BLaER1 (cell line): ENCODE measurements around the gene THSD7A.

Source experiments
- H3K27ac ChIP-seq: shearing (Covaris generic); formaldehyde crosslinking; 2 replicates; pipeline ENCODE4 v1.8.1; 2022
- H3K27me3 ChIP-seq: shearing (Covaris generic); formaldehyde crosslinking; 2 replicates; pipeline ENCODE4 v1.8.1; 2022
- H3K36me3 ChIP-seq: shearing (Covaris generic); formaldehyde crosslinking; 2 replicates; pipeline ENCODE4 v1.8.1; 2022
- H3K4me1 ChIP-seq: shearing (Covaris generic); formaldehyde crosslinking; 2 replicates; pipeline ENCODE4 v1.8.1; 2022
- H3K4me2 ChIP-seq: shearing (Covaris generic); formaldehyde crosslinking; 2 replicates; pipeline ENCODE4 v1.8.1; 2022
- H3K4me3 ChIP-seq: shearing (Covaris generic); formaldehyde crosslinking; 2 replicates; pipeline ENCODE4 v1.8.1; 2022
- H3K9ac ChIP-seq: shearing (Covaris generic); formaldehyde crosslinking; 2 replicates; pipeline ENCODE4 v1.8.1; 2022
- H3K9me3 ChIP-seq: shearing (Covaris generic); formaldehyde crosslinking; 2 replicates; pipeline ENCODE4 v1.8.1; 2022
- H4K20me1 ChIP-seq: shearing (Covaris generic); formaldehyde crosslinking; 2 replicates; pipeline ENCODE4 v1.8.1; 2022
- Cebpa-rat ChIP-seq: shearing (Covaris generic); IDR thresholded peaks from 2 replicates; pipeline ENCODE4 v1.8.1; 2022

Gene THSD7A

GRCh38 chr7:11817111-11817740 is 14.8 kb downstream of the THSD7A start:
- Histone ChIP-seq H3K9ac (no peak overlapping the region), H3K27ac (no peak overlapping the region), H3K4me2 (no peak overlapping the region), H3K9me3 (no peaks in the 10 kb centered on the region), H3K4me1 (no peaks in the 10 kb centered on the region), H3K4me3 (no peak overlapping the region), H4K20me1 (no peaks in the 10 kb centered on the region), H3K27me3 (no peaks in the 10 kb centered on the region), H3K36me3 (no peaks in the 10 kb centered on the region)
- no peak for TF ChIP-seq Cebpa-rat

- TF ChIP-seq Cebpa-rat: no peak
- Histone ChIP-seq H3K36me3 (no peaks in the 10 kb centered on the region), H3K4me3 (no peak overlapping the region), H3K9me3 (no peaks in the 10 kb centered on the region), H3K27ac (no peak overlapping the region), H3K27me3 (no peaks in the 10 kb centered on the region), H3K4me1 (no peaks in the 10 kb centered on the region), H3K4me2 (no peak overlapping the region), H3K9ac (no peak overlapping the region), H4K20me1 (no peaks in the 10 kb centered on the region)
Measured at GRCh38 chr7:11811709-11812108, 20.3 kb downstream of the THSD7A start.

GRCh38 chr7:11810043-11810625 is 21.9 kb downstream of the THSD7A start:
- H3K4me2 ChIP-seq: no peak overlapping the region
- no peak overlapping the region for H3K9ac ChIP-seq
- no peaks in the 10 kb centered on the region for H3K4me1 ChIP-seq
- no peaks in the 10 kb centered on the region for H3K9me3 ChIP-seq
- no peak overlapping the region for H3K27ac ChIP-seq
- no peaks in the 10 kb centered on the region for H4K20me1 ChIP-seq
- no peaks in the 10 kb centered on the region for H3K27me3 ChIP-seq
- no peak for TF ChIP-seq Cebpa-rat
- H3K36me3 ChIP-seq: no peaks in the 10 kb centered on the region
- no peak overlapping the region for H3K4me3 ChIP-seq

- no peaks in the 10 kb centered on the region for H4K20me1 ChIP-seq
- no peaks in the 10 kb centered on the region for H3K36me3 ChIP-seq
- no peak overlapping the region for H3K4me3 ChIP-seq
- no peaks in the 10 kb centered on the region for H3K9me3 ChIP-seq
- TF ChIP-seq Cebpa-rat: no peak
- no peak overlapping the region for H3K4me2 ChIP-seq
- no peaks in the 10 kb centered on the region for H3K4me1 ChIP-seq
- no peaks in the 10 kb centered on the region for H3K27me3 ChIP-seq
- H3K27ac ChIP-seq: no peak overlapping the region
- H3K9ac ChIP-seq: no peak overlapping the region
Measured at GRCh38 chr7:11807000-11807399, 25.0 kb downstream of the THSD7A start.

GRCh38 chr7:11804621-11805020 is 27.4 kb downstream of the THSD7A start:
- Histone ChIP-seq H4K20me1 (no peaks in the 10 kb centered on the region), H3K27me3 (no peaks in the 10 kb centered on the region), H3K36me3 (no peaks in the 10 kb centered on the region), H3K4me3 (no peak overlapping the region), H3K27ac (no peak overlapping the region), H3K9ac (no peak overlapping the region), H3K9me3 (no peaks in the 10 kb centered on the region), H3K4me1 (no peaks in the 10 kb centered on the region), H3K4me2 (no peak overlapping the region)
- TF ChIP-seq Cebpa-rat: no peak

- Histone ChIP-seq H3K4me1 (no peaks in the 10 kb centered on the region), H3K36me3 (no peaks in the 10 kb centered on the region), H3K4me3 (no peak overlapping the region), H4K20me1 (no peaks in the 10 kb centered on the region), H3K9ac (no peak overlapping the region), H3K4me2 (no peak overlapping the region), H3K27ac (no peak overlapping the region), H3K9me3 (no peaks in the 10 kb centered on the region), H3K27me3 (no peaks in the 10 kb centered on the region)
- no peak for TF ChIP-seq Cebpa-rat
Measured at GRCh38 chr7:11795231-11795630, 36.8 kb downstream of the THSD7A start.

GRCh38 chr7:11792166-11792565 is 39.8 kb downstream of the THSD7A start:
- Histone ChIP-seq H3K9me3 (no peaks in the 10 kb centered on the region), H3K4me3 (no peak overlapping the region), H4K20me1 (no peaks in the 10 kb centered on the region), H3K4me2 (no peak overlapping the region), H3K9ac (no peak overlapping the region), H3K36me3 (no peaks in the 10 kb centered on the region), H3K4me1 (no peaks in the 10 kb centered on the region), H3K27me3 (no peaks in the 10 kb centered on the region), H3K27ac (no peak overlapping the region)
- no peak for TF ChIP-seq Cebpa-rat

GRCh38 chr7:11788568-11788967 is 43.4 kb downstream of the THSD7A start:
- Histone ChIP-seq H3K4me2 (no peak overlapping the region), H3K4me1 (no peaks in the 10 kb centered on the region)

GRCh38 chr7:11787534-11787933 is 44.5 kb downstream of the THSD7A start:
- no peaks in the 10 kb centered on the region for H3K27me3 ChIP-seq
- no peaks in the 10 kb centered on the region for H4K20me1 ChIP-seq
- H3K27ac ChIP-seq: no peak overlapping the region
- no peak overlapping the region for H3K4me2 ChIP-seq
- H3K4me1 ChIP-seq: no peaks in the 10 kb centered on the region
- H3K36me3 ChIP-seq: no peaks in the 10 kb centered on the region
- no peaks in the 10 kb centered on the region for H3K9me3 ChIP-seq
- H3K4me3 ChIP-seq: no peak overlapping the region
- no peak overlapping the region for H3K9ac ChIP-seq
- TF ChIP-seq Cebpa-rat: no peak

More at GRCh38 chr7:11788568-11788967, 43.4 kb downstream of the THSD7A start:
- Histone ChIP-seq H3K27me3 (no peaks in the 10 kb centered on the region), H3K36me3 (no peaks in the 10 kb centered on the region), H3K27ac (no peak overlapping the region), H3K9me3 (no peaks in the 10 kb centered on the region), H3K9ac (no peak overlapping the region), H4K20me1 (no peaks in the 10 kb centered on the region), H3K4me3 (no peak overlapping the region)
- no peak for TF ChIP-seq Cebpa-rat

- H3K27ac ChIP-seq: no peak overlapping the region
- H3K9ac ChIP-seq: no peak overlapping the region
- no peaks in the 10 kb centered on the region for H4K20me1 ChIP-seq
- H3K9me3 ChIP-seq: no peaks in the 10 kb centered on the region
- no peaks in the 10 kb centered on the region for H3K36me3 ChIP-seq
- no peaks in the 10 kb centered on the region for H3K27me3 ChIP-seq
- no peak for TF ChIP-seq Cebpa-rat
- no peak overlapping the region for H3K4me2 ChIP-seq
- no peak overlapping the region for H3K4me3 ChIP-seq
- no peaks in the 10 kb centered on the region for H3K4me1 ChIP-seq
Measured at GRCh38 chr7:11786186-11786585, 45.8 kb downstream of the THSD7A start.
